Measurements from ENCODE around the gene FREY1.
"Not testable (repeated sequence)": the region's sequence is repeated elsewhere in the genome, so short reads cannot be mapped to it uniquely, and the experiment has no call there.

FREY1 gene

GRCh38 chr11:45906096-45906682 is 882 bp downstream of the FREY1 start:
- Histone ChIP-seq H3K27me3 (ENCODE audit: control insufficient read depth, insufficient read depth, low read length) (no peaks in the 10 kb centered on the region), H3K9ac (ENCODE audit: low read depth, low read length) (no peak overlapping the region), H3K4me3 (ENCODE audit: low read depth, low read length) (no peak overlapping the region), H3K4me1 (ENCODE audit: control insufficient read depth, insufficient read depth, low read length) (no peaks in the 10 kb centered on the region), H3K36me3 (ENCODE audit: control insufficient read depth, insufficient read depth, low read length) (peaks cover 36% of the 10 kb centered on the region), H3K9me3 (ENCODE audit: control insufficient read depth, insufficient read depth, low read length) (no peaks in the 10 kb centered on the region)

- not testable (repeated sequence) for H3K4me3 ChIP-seq (ENCODE audit: low read depth, low read length); H3K4me1 ChIP-seq (ENCODE audit: control insufficient read depth, insufficient read depth, low read length); H3K27me3 ChIP-seq (ENCODE audit: control insufficient read depth, insufficient read depth, low read length); H3K9ac ChIP-seq (ENCODE audit: low read depth, low read length); H3K9me3 ChIP-seq (ENCODE audit: control insufficient read depth, insufficient read depth, low read length)
- peaks cover 30% of the 10 kb centered on the region for H3K36me3 ChIP-seq (ENCODE audit: control insufficient read depth, insufficient read depth, low read length)
Measured at GRCh38 chr11:45905576-45905975, 1.5 kb downstream of the FREY1 start.

GRCh38 chr11:45905095-45905494 is 2.0 kb downstream of the FREY1 start:
- Histone ChIP-seq H3K36me3 (ENCODE audit: control insufficient read depth, insufficient read depth, low read length) (peaks cover 29% of the 10 kb centered on the region), H3K27me3 (ENCODE audit: control insufficient read depth, insufficient read depth, low read length) (peaks cover 3% of the 10 kb centered on the region), H3K9me3 (ENCODE audit: control insufficient read depth, insufficient read depth, low read length) (no peaks in the 10 kb centered on the region), H3K4me3 (ENCODE audit: low read depth, low read length) (no peak overlapping the region), H3K4me1 (ENCODE audit: control insufficient read depth, insufficient read depth, low read length) (no peaks in the 10 kb centered on the region), H3K9ac (ENCODE audit: low read depth, low read length) (no peak overlapping the region)

GRCh38 chr11:45904309-45904915 is 2.7 kb downstream of the FREY1 start:
- Histone ChIP-seq H3K36me3 (ENCODE audit: control insufficient read depth, insufficient read depth, low read length) (peaks cover 29% of the 10 kb centered on the region), H3K4me1 (ENCODE audit: control insufficient read depth, insufficient read depth, low read length) (no peaks in the 10 kb centered on the region), H3K9me3 (ENCODE audit: control insufficient read depth, insufficient read depth, low read length) (no peaks in the 10 kb centered on the region), H3K27me3 (ENCODE audit: control insufficient read depth, insufficient read depth, low read length) (peaks cover 3% of the 10 kb centered on the region), H3K4me3 (ENCODE audit: low read depth, low read length) (no peak overlapping the region), H3K9ac (ENCODE audit: low read depth, low read length) (no peak overlapping the region)

DNA sequence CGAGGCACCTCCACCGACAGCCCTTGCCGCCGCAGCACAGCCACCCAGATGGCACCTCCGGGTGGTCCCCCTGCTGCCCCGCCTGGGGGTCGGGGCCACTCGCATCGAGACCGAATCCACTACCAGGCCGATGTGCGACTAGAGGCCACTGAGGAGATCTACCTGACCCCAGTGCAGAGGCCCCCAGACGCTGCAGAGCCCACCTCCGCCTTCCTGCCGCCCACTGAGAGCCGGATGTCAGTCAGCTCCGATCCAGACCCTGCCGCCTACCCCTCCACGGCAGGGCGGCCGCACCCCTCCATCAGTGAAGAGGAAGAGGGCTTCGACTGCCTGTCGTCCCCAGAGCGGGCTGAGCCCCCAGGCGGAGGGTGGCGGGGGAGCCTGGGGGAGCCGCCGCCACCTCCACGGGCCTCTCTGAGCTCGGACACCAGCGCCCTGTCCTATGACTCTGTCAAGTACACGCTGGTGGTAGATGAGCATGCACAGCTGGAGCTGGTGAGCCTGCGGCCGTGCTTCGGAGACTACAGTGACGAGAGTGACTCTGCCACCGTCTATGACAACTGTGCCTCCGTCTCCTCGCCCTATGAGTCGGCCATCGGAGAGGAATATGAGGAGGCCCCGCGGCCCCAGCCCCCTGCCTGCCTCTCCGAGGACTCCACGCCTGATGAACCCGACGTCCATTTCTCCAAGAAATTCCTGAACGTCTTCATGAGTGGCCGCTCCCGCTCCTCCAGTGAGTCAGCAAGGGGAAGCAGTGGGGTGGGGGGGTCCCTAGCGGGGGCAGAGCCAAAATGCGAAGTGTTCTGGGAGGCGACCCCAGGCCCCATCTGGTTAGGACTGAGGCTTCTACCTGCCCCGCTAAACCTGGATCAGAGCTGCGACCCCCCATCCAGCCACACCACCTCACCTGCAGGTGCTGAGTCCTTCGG is 4.4 kb downstream of the FREY1 start:
- H3K4me3 ChIP-seq (ENCODE audit: low read depth, low read length), result no peak overlapping the region
- H3K27me3 ChIP-seq (ENCODE audit: control insufficient read depth, insufficient read depth, low read length), result peaks cover 3% of the 10 kb centered on the region
- peaks cover 4% of the 10 kb centered on the region for H3K4me1 ChIP-seq (ENCODE audit: control insufficient read depth, insufficient read depth, low read length)
- H3K36me3 ChIP-seq (ENCODE audit: control insufficient read depth, insufficient read depth, low read length), result peaks cover 29% of the 10 kb centered on the region
- H3K9ac ChIP-seq (ENCODE audit: low read depth, low read length), result no peak overlapping the region
- H3K9me3 ChIP-seq (ENCODE audit: control insufficient read depth, insufficient read depth, low read length), result no peaks in the 10 kb centered on the region

DNA sequence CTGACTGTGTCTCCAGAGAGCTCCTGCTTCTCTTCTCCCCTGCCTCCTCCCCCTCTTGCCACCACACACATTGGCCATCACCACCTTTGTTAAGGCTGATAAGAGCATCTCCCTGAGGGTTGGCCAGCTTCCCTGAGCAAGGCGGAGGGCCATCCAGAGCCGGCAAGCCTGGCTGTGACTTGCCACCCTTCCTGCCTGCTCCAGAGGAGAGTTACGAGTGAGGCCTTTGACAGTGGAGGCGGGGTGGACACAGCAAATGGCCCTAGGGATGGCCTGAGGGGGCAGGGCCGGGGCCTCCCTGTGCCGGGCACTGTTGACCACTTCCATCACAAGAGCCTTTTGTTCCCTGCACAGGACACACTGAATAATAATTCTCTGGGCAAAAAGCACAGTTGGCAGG is 5.4 kb downstream of the FREY1 start:
- Histone ChIP-seq H3K27me3 (ENCODE audit: control insufficient read depth, insufficient read depth, low read length) (peaks cover 3% of the 10 kb centered on the region), H3K4me1 (ENCODE audit: control insufficient read depth, insufficient read depth, low read length) (peaks cover 4% of the 10 kb centered on the region), H3K4me3 (ENCODE audit: low read depth, low read length) (no peak overlapping the region), H3K36me3 (ENCODE audit: control insufficient read depth, insufficient read depth, low read length) (peaks cover 29% of the 10 kb centered on the region), H3K9ac (ENCODE audit: low read depth, low read length) (no peak overlapping the region), H3K9me3 (ENCODE audit: control insufficient read depth, insufficient read depth, low read length) (no peaks in the 10 kb centered on the region)

GRCh38 chr11:45900916-45901617 is 6.0 kb downstream of the FREY1 start:
- Histone ChIP-seq H3K4me1 (ENCODE audit: control insufficient read depth, insufficient read depth, low read length) (peaks cover 6% of the 10 kb centered on the region), H3K4me3 (ENCODE audit: low read depth, low read length) (peak overlapping the region; percentile 63), H3K9me3 (ENCODE audit: control insufficient read depth, insufficient read depth, low read length) (no peaks in the 10 kb centered on the region), H3K27me3 (ENCODE audit: control insufficient read depth, insufficient read depth, low read length) (peaks cover 3% of the 10 kb centered on the region), H3K9ac (ENCODE audit: low read depth, low read length) (peak overlapping the region; percentile 47), H3K36me3 (ENCODE audit: control insufficient read depth, insufficient read depth, low read length) (peaks cover 29% of the 10 kb centered on the region)

DNA sequence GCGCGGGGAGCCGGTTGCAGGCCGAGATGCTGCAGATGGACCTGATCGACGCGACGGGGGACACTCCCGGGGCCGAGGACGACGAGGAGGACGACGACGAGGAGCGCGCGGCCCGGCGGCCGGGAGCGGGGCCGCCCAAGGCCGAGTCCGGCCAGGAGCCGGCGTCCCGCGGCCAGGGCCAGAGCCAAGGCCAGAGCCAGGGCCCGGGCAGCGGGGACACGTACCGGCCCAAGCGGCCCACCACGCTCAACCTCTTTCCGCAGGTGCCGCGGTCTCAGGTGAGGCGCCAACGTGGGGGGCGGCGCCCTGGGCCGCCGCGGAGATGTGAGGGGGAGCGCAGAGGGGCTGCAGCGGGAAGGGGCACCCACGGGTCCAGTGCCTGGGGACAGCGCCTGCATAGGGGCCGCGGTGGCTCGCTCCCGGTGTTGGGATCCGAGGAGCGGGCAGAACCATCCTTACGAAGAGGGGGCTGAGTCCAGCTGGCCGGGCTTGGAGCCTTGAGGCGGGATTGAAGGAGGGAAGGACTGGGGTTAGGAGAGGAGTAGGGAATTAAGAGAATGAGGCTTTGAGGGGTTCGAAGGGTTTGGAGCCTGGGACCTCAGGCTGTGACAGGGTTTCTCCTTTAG is 6.8 kb downstream of the FREY1 start:
- not testable (repeated sequence) for H3K9me3 ChIP-seq (ENCODE audit: control insufficient read depth, insufficient read depth, low read length); H3K27me3 ChIP-seq (ENCODE audit: control insufficient read depth, insufficient read depth, low read length); H3K4me1 ChIP-seq (ENCODE audit: control insufficient read depth, insufficient read depth, low read length)
- peaks cover 27% of the 10 kb centered on the region for H3K36me3 ChIP-seq (ENCODE audit: control insufficient read depth, insufficient read depth, low read length)
- peak overlapping the region; percentile 63 for H3K4me3 ChIP-seq (ENCODE audit: low read depth, low read length)
- peak overlapping the region; percentile 47 for H3K9ac ChIP-seq (ENCODE audit: low read depth, low read length)

DNA sequence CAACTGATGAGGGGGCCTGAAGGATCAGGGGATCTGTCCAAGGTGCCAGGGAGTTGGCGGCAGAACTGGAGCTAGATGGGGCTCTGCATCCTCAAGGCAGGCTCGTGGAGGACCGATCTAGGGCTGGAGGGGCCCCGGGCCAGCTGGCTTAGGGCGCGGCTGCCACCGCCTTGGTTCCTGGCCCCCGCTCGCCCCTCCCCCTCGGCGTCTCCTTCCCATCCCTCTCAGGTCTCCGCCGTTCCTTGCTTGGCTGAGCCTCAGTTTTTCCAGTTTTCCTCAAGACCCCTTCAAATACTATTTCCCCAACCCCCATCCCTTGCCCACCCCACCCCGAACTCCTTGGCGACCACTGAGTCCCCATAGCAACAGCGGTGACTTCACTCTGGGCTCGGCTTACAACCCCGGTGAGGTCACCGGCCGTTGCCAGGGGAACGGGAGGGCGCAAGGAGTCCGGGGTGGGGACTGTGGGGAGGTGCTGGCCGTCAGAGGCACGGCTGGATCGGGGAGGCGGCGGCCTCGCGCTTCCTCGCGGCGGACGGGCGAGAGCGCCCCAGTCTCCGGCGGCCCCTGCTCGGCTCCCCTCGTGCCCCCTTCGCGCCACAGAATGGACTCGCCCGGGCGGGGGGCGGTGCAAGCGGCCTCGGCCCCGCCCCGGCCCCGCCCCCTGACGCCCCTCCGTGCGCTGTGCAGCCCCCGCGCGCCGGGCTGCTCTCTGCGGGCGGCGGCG is 7.5 kb downstream of the FREY1 start:
- H3K9ac ChIP-seq (ENCODE audit: low read depth, low read length), result no peak overlapping the region
- peaks cover 3% of the 10 kb centered on the region for H3K27me3 ChIP-seq (ENCODE audit: control insufficient read depth, insufficient read depth, low read length)
- peaks cover 24% of the 10 kb centered on the region for H3K36me3 ChIP-seq (ENCODE audit: control insufficient read depth, insufficient read depth, low read length)
- H3K4me3 ChIP-seq (ENCODE audit: low read depth, low read length), result peak overlapping the region; percentile 41
- H3K4me1 ChIP-seq (ENCODE audit: control insufficient read depth, insufficient read depth, low read length), result peaks cover 9% of the 10 kb centered on the region
- H3K9me3 ChIP-seq (ENCODE audit: control insufficient read depth, insufficient read depth, low read length), result no peaks in the 10 kb centered on the region

GRCh38 chr11:45899086-45899447 is 8.0 kb downstream of the FREY1 start:
- Histone ChIP-seq H3K9me3 (ENCODE audit: control insufficient read depth, insufficient read depth, low read length) (no peaks in the 10 kb centered on the region), H3K27me3 (ENCODE audit: control insufficient read depth, insufficient read depth, low read length) (peaks cover 3% of the 10 kb centered on the region), H3K4me3 (ENCODE audit: low read depth, low read length) (peak overlapping the region; percentile 41), H3K9ac (ENCODE audit: low read depth, low read length) (no peak overlapping the region), H3K36me3 (ENCODE audit: control insufficient read depth, insufficient read depth, low read length) (peaks cover 20% of the 10 kb centered on the region), H3K4me1 (ENCODE audit: control insufficient read depth, insufficient read depth, low read length) (peaks cover 9% of the 10 kb centered on the region)

GRCh38 chr11:45897556-45897955 is 9.5 kb downstream of the FREY1 start:
- Histone ChIP-seq H3K36me3 (ENCODE audit: control insufficient read depth, insufficient read depth, low read length) (peaks cover 6% of the 10 kb centered on the region), H3K9ac (ENCODE audit: low read depth, low read length) (no peak overlapping the region), H3K9me3 (ENCODE audit: control insufficient read depth, insufficient read depth, low read length) (no peaks in the 10 kb centered on the region), H3K4me3 (ENCODE audit: low read depth, low read length) (no peak overlapping the region), H3K4me1 (ENCODE audit: control insufficient read depth, insufficient read depth, low read length) (peaks cover 15% of the 10 kb centered on the region), H3K27me3 (ENCODE audit: control insufficient read depth, insufficient read depth, low read length) (peaks cover 3% of the 10 kb centered on the region)

All from iPS-15b (cell line).